ENCODE results near the gene POLD4. TPM values are rescaled to one million over a fixed set of nuclear protein-coding genes. Genes with fewer than 3 reads are reported as not detected.
A peak's percentile ranks its signal among the peaks of the same experiment; 100 is the strongest.

POLD4 gene
- total RNA-seq, 2 experiments from 2014 or later: 31.7 to 39.5 TPM

- Histone ChIP-seq H3K27ac (ENCODE audit: low read depth in 1 of 2, low read length in 2 of 2) (no peak overlapping the region), H3K9me3 (ENCODE audit: control insufficient read depth in 1 of 2, insufficient read depth in 1 of 2, low read length in 2 of 2) (no peaks in the 10 kb centered on the region), H3K27me3 (ENCODE audit: control insufficient read depth in 1 of 2, insufficient read depth in 2 of 2, low read length in 2 of 2) (peaks cover 2 to 13% of the 10 kb centered on the region in 2 experiments), H3K4me3 (ENCODE audit: low read length) (peak overlapping the region; percentile 46), H3K4me1 (ENCODE audit: insufficient read depth, low read length) (peaks cover 84% of the 10 kb centered on the region), H3K36me3 (ENCODE audit: insufficient read depth, low read length) (no peaks in the 10 kb centered on the region)
- H3K4me3 Mint-ChIP-seq: peak overlapping the region; percentile 94
- CTCF ChIA-PET: interaction anchor here (1.4 to 3.0 kb wide), 6 partner anchors 8 to 25 kb away, joined by 4 to 32 read pairs (median 10); partner anchors contain the start of gene POLD4
- no peaks in the 10 kb centered on the region for H3K9me3 Mint-ChIP-seq
- peaks cover 5% of the 10 kb centered on the region for H3K36me3 Mint-ChIP-seq (ENCODE audit: low read depth)
- ATAC-seq (ENCODE audit: poor library complexity) (peak; percentile 12), DNase-seq (peak in 4 of 14 experiments; percentile 19 to 73 (median 52))
- H3K4me1 Mint-ChIP-seq (ENCODE audit: low read depth): peaks cover 62% of the 10 kb centered on the region
- H3K27ac Mint-ChIP-seq: peak overlapping the region; percentile 85
- H3K27me3 Mint-ChIP-seq: peaks cover 33% of the 10 kb centered on the region
- intact Hi-C loops (cut with DNase I, micrococcal nuclease): no loop called here
- POLR2A ChIA-PET: interaction anchor here (1.4 to 8.2 kb wide), 4 partner anchors 9 to 25 kb away, joined by 6 to 81 read pairs (median 9); partner anchors contain the start of gene POLD4
- TF ChIP-seq CTCF (IDR thresholded peaks at IDR 0.05): no peak
Measured at GRCh38 chr11:67371189-67371910, 18.0 kb upstream of the POLD4 start.

- H3K9me3 Mint-ChIP-seq: no peaks in the 10 kb centered on the region
- Histone ChIP-seq H3K27me3 (ENCODE audit: control insufficient read depth in 1 of 2, insufficient read depth in 2 of 2, low read length in 2 of 2) (peaks cover 0 to 12% of the 10 kb centered on the region in 2 experiments), H3K4me3 (ENCODE audit: low read length) (no peak overlapping the region), H3K27ac (ENCODE audit: low read depth in 1 of 2, low read length in 2 of 2) (no peak overlapping the region), H3K4me1 (ENCODE audit: insufficient read depth, low read length) (peaks cover 86% of the 10 kb centered on the region), H3K9me3 (ENCODE audit: control insufficient read depth in 1 of 2, insufficient read depth in 1 of 2, low read length in 2 of 2) (no peaks in the 10 kb centered on the region), H3K36me3 (ENCODE audit: insufficient read depth, low read length) (no peaks in the 10 kb centered on the region)
- no peak for TF ChIP-seq CTCF (IDR thresholded peaks at IDR 0.05)
- peaks cover 5% of the 10 kb centered on the region for H3K36me3 Mint-ChIP-seq (ENCODE audit: low read depth)
- ChIA-PET POLR2A (interaction anchor here (0.7 to 8.2 kb wide), 8 partner anchors 8 to 99 kb away, joined by 3 to 81 read pairs (median 6); partner anchors contain the start of genes POLD4 and PPP1CA), CTCF (interaction anchor here (1.4 to 3.0 kb wide), 6 partner anchors 8 to 25 kb away, joined by 4 to 32 read pairs (median 10); partner anchors contain the start of gene POLD4)
- peaks cover 69% of the 10 kb centered on the region for H3K4me1 Mint-ChIP-seq (ENCODE audit: low read depth)
- ATAC-seq (ENCODE audit: poor library complexity) (no peak), DNase-seq (no peak)
- peak overlapping the region; percentile 89 for H3K4me3 Mint-ChIP-seq
- peak overlapping the region; percentile 85 for H3K27ac Mint-ChIP-seq
- intact Hi-C loops (cut with DNase I, micrococcal nuclease): no loop called here
- peaks cover 37% of the 10 kb centered on the region for H3K27me3 Mint-ChIP-seq
Measured at GRCh38 chr11:67370351-67371076, 17.2 kb upstream of the POLD4 start.

- peak in 1 of 14 experiments; percentile 14 for DNase-seq
- intact Hi-C loops (cut with DNase I, micrococcal nuclease): no loop called here
- peaks cover 86% of the 10 kb centered on the region for H3K4me1 ChIP-seq (ENCODE audit: insufficient read depth, low read length)
- Mint-ChIP-seq H3K4me1 (ENCODE audit: low read depth) (peaks cover 74% of the 10 kb centered on the region), H3K4me3 (peak overlapping the region; percentile 89), H3K9me3 (no peaks in the 10 kb centered on the region), H3K27ac (peak overlapping the region; percentile 85), H3K36me3 (ENCODE audit: low read depth) (peaks cover 5% of the 10 kb centered on the region), H3K27me3 (peaks cover 36% of the 10 kb centered on the region)
- POLR2A ChIA-PET: interaction anchor here (0.6 to 8.2 kb wide), 8 partner anchors 13 to 117 kb away, joined by 3 to 81 read pairs (median 5); partner anchors contain the start of genes POLD4 and PPP1CA
- no peaks in the 10 kb centered on the region for H3K9me3 ChIP-seq (ENCODE audit: control insufficient read depth in 1 of 2, insufficient read depth in 1 of 2, low read length in 2 of 2)
- CTCF ChIA-PET: interaction anchor here (1.8 to 3.0 kb wide), 4 partner anchors 13 to 24 kb away, joined by 9 to 32 read pairs (median 12); no protein-coding TSS in a partner anchor
- no peak overlapping the region for H3K4me3 ChIP-seq (ENCODE audit: low read length)
- H3K27me3 ChIP-seq (ENCODE audit: control insufficient read depth in 1 of 2, insufficient read depth in 2 of 2, low read length in 2 of 2): peaks cover 0 to 11% of the 10 kb centered on the region in 2 experiments
- ATAC-seq (ENCODE audit: poor library complexity): no peak
- no peak for TF ChIP-seq CTCF (IDR thresholded peaks at IDR 0.05)
- H3K27ac ChIP-seq (ENCODE audit: low read depth in 1 of 2, low read length in 2 of 2): no peak overlapping the region
- peaks cover 3% of the 10 kb centered on the region for H3K36me3 ChIP-seq (ENCODE audit: insufficient read depth, low read length)
Measured at GRCh38 chr11:67369801-67370284, 16.5 kb upstream of the POLD4 start.
